H9 (cell line): Measurements from ENCODE around the gene ARHGEF10L. TPM values are rescaled to one million over a fixed set of nuclear protein-coding genes. Genes with fewer than 3 reads are reported as not detected.

Source experiments
- DNase-seq: peaks from one replicate; pipeline ENCODE4 v3.0.0-alpha.2; 2017
- H2AFZ ChIP-seq: one replicate; pipeline ENCODE4 v1.6.1; 2013; ENCODE audit warnings: mild to moderate bottlenecking, low read length, control low read depth, moderate library complexity
- H2AK5ac ChIP-seq: 2 replicates; pipeline ENCODE4 v1.6.1; 2013; ENCODE audit warnings: low read length, control low read depth, mixed read lengths; ENCODE audit not compliant: insufficient read length
- H2BK120ac ChIP-seq: one replicate; pipeline ENCODE4 v1.6.1; 2013; ENCODE audit warnings: low read depth, mild to moderate bottlenecking, low read length, control low read depth, inconsistent platforms; ENCODE audit not compliant: poor library complexity, severe bottlenecking
- H2BK12ac ChIP-seq: 2 replicates; pipeline ENCODE4 v1.6.1; 2013; ENCODE audit warnings: low read length, control low read depth, mixed read lengths, low read depth; ENCODE audit not compliant: insufficient read length
- H2BK15ac ChIP-seq: 2 replicates; pipeline ENCODE4 v1.6.1; 2013; ENCODE audit warnings: low read depth, low read length, control low read depth
- H2BK20ac ChIP-seq: one replicate; pipeline ENCODE4 v1.6.1; 2013; ENCODE audit warnings: low read depth, mild to moderate bottlenecking, low read length, control low read depth, inconsistent platforms; ENCODE audit not compliant: poor library complexity, severe bottlenecking
- H2BK5ac ChIP-seq: 2 replicates; pipeline ENCODE4 v1.6.1; 2013; ENCODE audit warnings: low read length, control low read depth, mixed read lengths; ENCODE audit not compliant: insufficient read length
- H3K14ac ChIP-seq: 2 replicates; pipeline ENCODE4 v1.6.1; 2013; ENCODE audit warnings: low read length, control low read depth; ENCODE audit not compliant: insufficient read depth
- H3K18ac ChIP-seq: 2 replicates; pipeline ENCODE4 v1.6.1; 2013; ENCODE audit warnings: low read depth, mild to moderate bottlenecking, mixed read lengths, low read length, control low read depth; ENCODE audit not compliant: insufficient read length
- H3K23ac ChIP-seq: 2 replicates; pipeline ENCODE4 v1.6.1; 2013; ENCODE audit warnings: low read length, control low read depth, mixed read lengths, low read depth; ENCODE audit not compliant: insufficient read length
- H3K23me2 ChIP-seq: 2 replicates; pipeline ENCODE4 v1.6.1; 2013; ENCODE audit warnings: low read depth, mild to moderate bottlenecking, mixed read lengths, low read length, control low read depth; ENCODE audit not compliant: insufficient read length, poor library complexity, severe bottlenecking
- H3K27ac ChIP-seq: 2 replicates; pipeline ENCODE4 v1.5.1; 2013; ENCODE audit warnings: low read length, control low read depth, mixed read lengths, low read depth; ENCODE audit not compliant: insufficient read length
- H3K27me3 ChIP-seq: 2 replicates; pipeline ENCODE4 v1.6.1; 2013; ENCODE audit warnings: low read length, control low read depth, inconsistent platforms; ENCODE audit not compliant: insufficient read depth
- H3K4ac ChIP-seq: 2 replicates; pipeline ENCODE4 v1.6.1; 2013; ENCODE audit warnings: low read depth, mild to moderate bottlenecking, control low read depth, inconsistent platforms, low read length, moderate library complexity
- H3K4me1 ChIP-seq: 2 replicates; pipeline ENCODE4 v1.6.1; 2013; ENCODE audit warnings: low read length, control low read depth, inconsistent platforms; ENCODE audit not compliant: insufficient read depth
- H3K4me2 ChIP-seq: 2 replicates; pipeline ENCODE4 v1.6.1; 2013; ENCODE audit warnings: low read length, control low read depth, mixed read lengths; ENCODE audit not compliant: insufficient read length, insufficient read depth
- H3K56ac ChIP-seq: 2 replicates; pipeline ENCODE4 v1.6.1; 2013; ENCODE audit warnings: low read depth, mild to moderate bottlenecking, mixed read lengths, low read length, control low read depth; ENCODE audit not compliant: insufficient read length
- H3K79me1 ChIP-seq: 2 replicates; pipeline ENCODE4 v1.6.1; 2013; ENCODE audit warnings: low read depth, mild to moderate bottlenecking, moderate library complexity, low read length, control low read depth, inconsistent platforms; ENCODE audit not compliant: insufficient read depth, poor library complexity, severe bottlenecking
- H3K79me2 ChIP-seq: 2 replicates; pipeline ENCODE4 v1.6.1; 2013; ENCODE audit warnings: low read length, control low read depth, inconsistent platforms; ENCODE audit not compliant: insufficient read depth
- H3K9ac ChIP-seq: 2 replicates; pipeline ENCODE4 v1.6.1; 2013; ENCODE audit warnings: low read length, control low read depth, mixed read lengths; ENCODE audit not compliant: insufficient read length; ENCODE audit errors: extremely low read depth
- H3K9me3 ChIP-seq: one replicate; pipeline ENCODE4 v1.6.1; 2013; ENCODE audit warnings: low read depth, low read length, inconsistent platforms; ENCODE audit not compliant: control insufficient read depth
- H3T11ph ChIP-seq: one replicate; pipeline ENCODE4 v1.6.1; 2013; ENCODE audit warnings: mild to moderate bottlenecking, low read length, control low read depth, inconsistent platforms
- H4K20me1 ChIP-seq: one replicate; pipeline ENCODE4 v1.6.1; 2013; ENCODE audit not compliant: control insufficient read depth, insufficient read length, insufficient read depth
- H4K5ac ChIP-seq: 2 replicates; pipeline ENCODE4 v1.6.1; 2013; ENCODE audit warnings: low read depth, mild to moderate bottlenecking, mixed read lengths, low read length, control low read depth; ENCODE audit not compliant: insufficient read length
- H4K8ac ChIP-seq: replicated peaks from 2 replicates; pipeline ENCODE4 v1.6.1; 2013; ENCODE audit warnings: low read length, control low read depth, mixed read lengths, low read depth; ENCODE audit not compliant: insufficient read length
- H4K91ac ChIP-seq: 2 replicates; pipeline ENCODE4 v1.6.1; 2013; ENCODE audit warnings: low read depth, mild to moderate bottlenecking, moderate library complexity, mixed read lengths, low read length, control low read depth; ENCODE audit not compliant: insufficient read length
- H3K27ac Mint-ChIP-seq, 3 experiments: 2 replicates in 2 of 3; 3 replicates in 1 of 3; pipeline ENCODE4 v1.8.0; 2020 to 2021; ENCODE audit warnings: mixed read lengths in 3 of 3, mild to moderate bottlenecking in 1 of 3, moderate library complexity in 1 of 3
- H3K27me3 Mint-ChIP-seq: 2 replicates; pipeline ENCODE4 v1.8.0; 2021; ENCODE audit warnings: low read depth, mild to moderate bottlenecking, moderate library complexity, mixed read lengths
- H3K36me3 Mint-ChIP-seq, 3 experiments: 2 replicates in 2 of 3; 3 replicates in 1 of 3; pipeline ENCODE4 v1.8.0; 2020 to 2021; ENCODE audit warnings: low read depth in 3 of 3, mixed read lengths in 3 of 3; ENCODE audit not compliant: insufficient read depth in 1 of 3
- H3K4me1 Mint-ChIP-seq, 2 experiments: 2 replicates each; pipeline ENCODE4 v1.8.0; 2020; ENCODE audit warnings: mixed read lengths in 2 of 2
- H3K4me3 Mint-ChIP-seq, 2 experiments: 2 replicates in 1 of 2; 3 replicates in 1 of 2; pipeline ENCODE4 v1.8.0; 2020 to 2021; ENCODE audit warnings: mild to moderate bottlenecking in 2 of 2, mixed read lengths in 2 of 2, moderate library complexity in 1 of 2
- H3K9me3 Mint-ChIP-seq, 2 experiments: 2 replicates in 1 of 2; 3 replicates in 1 of 2; pipeline ENCODE4 v1.8.0; 2020; ENCODE audit warnings: mild to moderate bottlenecking in 2 of 2, mixed read lengths in 2 of 2, moderate library complexity in 1 of 2
- WGBS: extraction: QIAGEN DNeasy Blood & Tissue Kit; methylation state at CpG from one replicate; pipeline ENCODE4 v1.1.7; 2013; ENCODE audit warnings: missing lambda C conversion rate, low lambda C conversion rate, mixed read lengths; ENCODE audit not compliant: insufficient read length; ENCODE audit errors: extremely low coverage; 5-methylcytosine and 5-hydroxymethylcytosine counted together
- total RNA-seq: library from RNA; stranded (reverse); gene quantifications from 2 replicates; pipeline ENCODE4 v1.2.1, GENCODE V29; 2021
- TF ChIP-seq, protein P1 (sequence below): fragments of 200-600 bp; sonication (generic); conservative IDR thresholded peaks from 3 replicates; pipeline ENCODE4 v1.8.0; 2021; ENCODE audit warnings: antibody characterized with exemption, mild to moderate bottlenecking

Gene ARHGEF10L
- total RNA-seq, 1 experiment from 2014 or later = 20.2 TPM

DNA sequence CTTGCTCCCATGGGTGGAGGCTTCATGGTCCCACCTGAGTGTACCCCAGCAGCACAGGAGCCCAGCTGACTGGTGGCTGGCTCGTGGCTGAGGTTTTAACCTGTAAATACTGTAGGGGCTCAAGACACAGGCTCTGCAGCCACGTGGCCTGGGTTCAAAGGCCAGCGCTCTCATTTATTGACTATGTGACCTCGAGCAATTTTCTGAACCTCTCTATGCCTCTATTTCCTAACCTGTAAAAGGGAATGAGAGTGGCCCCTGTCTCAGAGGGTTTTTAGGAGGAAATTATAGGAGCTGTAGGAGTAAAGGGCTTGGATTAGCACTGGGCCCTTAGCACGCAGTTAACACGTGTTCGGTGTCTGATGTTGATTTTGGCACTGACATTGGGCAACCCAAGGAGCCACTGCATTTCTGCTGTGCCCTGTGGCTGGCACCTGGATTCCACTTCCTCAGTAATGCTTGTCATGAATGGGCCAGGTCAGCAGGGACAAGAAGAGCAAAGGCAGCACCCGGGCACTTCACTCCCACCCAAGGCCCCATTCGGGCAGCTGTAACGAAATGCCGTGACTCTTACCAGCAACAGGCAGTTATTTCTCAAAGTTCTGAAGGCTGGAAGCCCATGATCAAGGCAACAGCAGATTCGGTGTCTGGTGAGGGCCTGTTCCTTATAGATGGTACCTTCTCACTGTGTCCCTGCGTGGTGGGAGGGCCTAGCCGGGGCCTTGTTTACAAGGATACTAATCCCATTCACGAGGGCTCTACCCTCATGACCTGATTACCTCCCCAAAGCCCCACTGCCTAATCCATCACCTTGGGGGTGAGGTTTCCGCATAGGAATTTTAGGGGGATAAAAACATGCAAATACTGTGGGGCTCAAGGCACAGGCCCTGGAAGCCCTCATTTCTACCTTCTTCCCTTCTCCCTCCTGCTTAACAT, 25.2 kb downstream of the ARHGEF10L start:
- Histone ChIP-seq H2AK5ac (no peak overlapping the region), H4K8ac (no peak overlapping the region), H3K14ac (peak overlapping the region; percentile 57; the same call in 1 of the 2 replicates), H3K18ac (no peak overlapping the region), H3K27me3 (no peaks in the 10 kb centered on the region), H2BK5ac (no peak overlapping the region), H4K20me1 (no peaks in the 10 kb centered on the region), H3K27ac (no peak overlapping the region), H2BK120ac (no peak overlapping the region), H3K79me1 (no peaks in the 10 kb centered on the region), H3K4me2 (peak overlapping the region; percentile 1), H3K79me2 (peaks cover 7% of the 10 kb centered on the region; the same call in 1 of the 2 replicates), H4K5ac (no peak overlapping the region), H3K23me2 (no peaks in the 10 kb centered on the region), H3K9me3 (no peaks in the 10 kb centered on the region), H3K4me1 (peaks cover 14% of the 10 kb centered on the region; the same call in 1 of the 2 replicates), H3K4ac (no peak overlapping the region), H3K23ac (no peak overlapping the region), H2BK15ac (no peak overlapping the region; the same call in 1 of the 2 replicates), H3T11ph (no peak overlapping the region), H3K56ac (no peak overlapping the region), H3K9ac (no peak overlapping the region), H2AFZ (no peak overlapping the region), H2BK20ac (no peak overlapping the region), H2BK12ac (no peak overlapping the region), H4K91ac (no peak overlapping the region)
- Mint-ChIP-seq H3K36me3 (no peaks in the 10 kb centered on the region), H3K27ac (peak overlapping the region; percentile 72 to 94 (median 76); a peak in 6 of 7 replicates), H3K9me3 (no peaks in the 10 kb centered on the region), H3K27me3 (no peaks in the 10 kb centered on the region; the same call in 1 of the 2 replicates), H3K4me3 (peak overlapping the region; percentile 10 to 35; a peak in 2 of 5 replicates), H3K4me1 (peaks cover 71 to 92% of the 10 kb centered on the region in 2 experiments)
- TF ChIP-seq, protein P1, sequence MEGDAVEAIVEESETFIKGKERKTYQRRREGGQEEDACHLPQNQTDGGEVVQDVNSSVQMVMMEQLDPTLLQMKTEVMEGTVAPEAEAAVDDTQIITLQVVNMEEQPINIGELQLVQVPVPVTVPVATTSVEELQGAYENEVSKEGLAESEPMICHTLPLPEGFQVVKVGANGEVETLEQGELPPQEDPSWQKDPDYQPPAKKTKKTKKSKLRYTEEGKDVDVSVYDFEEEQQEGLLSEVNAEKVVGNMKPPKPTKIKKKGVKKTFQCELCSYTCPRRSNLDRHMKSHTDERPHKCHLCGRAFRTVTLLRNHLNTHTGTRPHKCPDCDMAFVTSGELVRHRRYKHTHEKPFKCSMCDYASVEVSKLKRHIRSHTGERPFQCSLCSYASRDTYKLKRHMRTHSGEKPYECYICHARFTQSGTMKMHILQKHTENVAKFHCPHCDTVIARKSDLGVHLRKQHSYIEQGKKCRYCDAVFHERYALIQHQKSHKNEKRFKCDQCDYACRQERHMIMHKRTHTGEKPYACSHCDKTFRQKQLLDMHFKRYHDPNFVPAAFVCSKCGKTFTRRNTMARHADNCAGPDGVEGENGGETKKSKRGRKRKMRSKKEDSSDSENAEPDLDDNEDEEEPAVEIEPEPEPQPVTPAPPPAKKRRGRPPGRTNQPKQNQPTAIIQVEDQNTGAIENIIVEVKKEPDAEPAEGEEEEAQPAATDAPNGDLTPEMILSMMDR = no peak
- WGBS = no CpG with 5 or more reads among the region's 16 CpGs
- no peak for DNase-seq
